NCI-H1417 treated with DMSO at 0.1 percent for 48 hours (cell line): ENCODE results near the gene RAD21L1.
"Not testable (repeated sequence)": the region's sequence is repeated elsewhere in the genome, so short reads cannot be mapped to it uniquely, and the experiment has no call there.

Source experiments
- DNase-seq: peaks from one replicate; lab custom pipeline; 2025; lab: John Stamatoyannopoulos, UW

The RAD21L1 gene

DNA sequence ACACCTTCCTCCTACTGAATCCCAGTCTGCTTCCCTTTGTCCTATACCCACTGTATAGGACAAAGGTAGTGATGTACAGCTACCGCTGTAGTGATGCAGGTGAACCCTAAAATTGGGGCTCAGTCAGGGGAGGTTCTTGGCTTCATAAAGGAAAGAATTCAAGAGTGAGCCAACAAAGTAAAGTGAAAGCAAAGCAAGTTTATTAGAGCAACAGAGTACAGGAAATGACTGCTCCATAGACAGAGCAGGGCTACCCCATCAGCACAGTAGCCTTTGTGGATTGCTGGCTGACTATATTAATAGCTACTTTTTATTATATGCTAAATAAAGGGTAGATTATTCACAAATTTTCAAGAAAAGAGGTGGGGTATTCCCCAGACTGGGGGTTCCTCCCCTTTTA is 25.9 kb upstream of the RAD21L1 start:
- no peak for DNase-seq

DNA sequence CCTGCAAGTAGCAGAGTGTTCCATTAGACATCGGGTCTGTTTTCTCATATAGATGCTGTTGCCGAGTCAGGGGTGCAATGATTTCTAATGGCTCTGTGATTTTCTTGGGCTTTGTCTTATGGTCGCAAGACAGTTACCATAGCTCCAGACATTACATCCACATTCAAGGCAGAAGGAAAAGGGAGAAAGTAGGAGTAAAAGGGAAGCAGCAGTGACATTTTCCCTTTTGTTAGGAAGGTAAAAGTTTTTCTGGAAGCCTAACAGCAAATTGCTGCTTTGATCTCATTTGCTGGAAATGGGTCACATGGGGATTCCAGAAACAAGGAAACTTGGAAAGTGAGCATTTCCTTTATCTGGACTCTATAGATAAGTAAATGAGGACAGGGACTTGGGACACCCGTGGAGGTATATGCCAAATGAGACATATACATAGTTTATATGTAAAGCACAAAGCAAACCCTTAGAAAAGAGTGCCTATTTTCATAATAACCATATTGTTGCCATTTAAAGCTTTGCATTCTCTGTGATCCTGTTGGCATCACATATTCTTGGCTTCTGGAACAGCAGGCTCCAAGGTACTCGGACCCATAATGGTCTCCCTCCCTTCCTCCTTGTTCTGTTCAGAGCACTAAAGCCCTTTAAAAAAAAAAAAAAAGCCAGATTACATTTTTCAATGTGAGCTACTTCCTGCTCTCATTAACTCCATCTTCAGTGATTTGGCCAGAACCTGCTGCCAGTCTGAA is 22.9 kb upstream of the RAD21L1 start, which contains the start of gene C20orf202:
C20orf202 (plus strand) TSS at position 693 of the 743 bp plus-strand sequence. CDS start 132 bp downstream, outside the sequence.
- no peak for DNase-seq

DNA sequence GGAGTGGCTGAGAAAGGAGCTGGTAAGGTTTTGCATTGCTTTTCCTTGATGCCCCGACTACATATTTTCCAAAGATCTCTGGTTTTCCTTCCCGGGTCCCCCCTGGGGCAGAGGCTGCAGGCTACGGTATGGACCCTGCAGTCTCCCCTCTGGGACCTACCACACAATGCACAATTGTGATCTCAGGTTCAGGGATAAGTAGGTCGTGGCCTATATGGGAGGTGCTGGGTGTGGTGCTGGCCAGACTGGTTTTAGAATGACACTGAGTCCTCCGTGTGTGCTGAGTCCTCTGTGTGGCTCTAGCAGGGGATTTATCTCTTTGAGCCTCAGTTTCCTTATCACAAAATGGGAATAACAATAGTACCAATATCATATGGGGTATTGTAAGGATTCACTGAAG is 22.2 kb upstream of the RAD21L1 start:
- DNase-seq, result no peak

GRCh38 chr20:1204113-1204512 is 21.7 kb upstream of the RAD21L1 start:
- DNase-seq, result no peak

- no peak for DNase-seq
Measured at GRCh38 chr20:1204576-1204975, 21.3 kb upstream of the RAD21L1 start.

GRCh38 chr20:1205802-1206201 is 20.0 kb upstream of the RAD21L1 start:
- DNase-seq, result no peak

DNA sequence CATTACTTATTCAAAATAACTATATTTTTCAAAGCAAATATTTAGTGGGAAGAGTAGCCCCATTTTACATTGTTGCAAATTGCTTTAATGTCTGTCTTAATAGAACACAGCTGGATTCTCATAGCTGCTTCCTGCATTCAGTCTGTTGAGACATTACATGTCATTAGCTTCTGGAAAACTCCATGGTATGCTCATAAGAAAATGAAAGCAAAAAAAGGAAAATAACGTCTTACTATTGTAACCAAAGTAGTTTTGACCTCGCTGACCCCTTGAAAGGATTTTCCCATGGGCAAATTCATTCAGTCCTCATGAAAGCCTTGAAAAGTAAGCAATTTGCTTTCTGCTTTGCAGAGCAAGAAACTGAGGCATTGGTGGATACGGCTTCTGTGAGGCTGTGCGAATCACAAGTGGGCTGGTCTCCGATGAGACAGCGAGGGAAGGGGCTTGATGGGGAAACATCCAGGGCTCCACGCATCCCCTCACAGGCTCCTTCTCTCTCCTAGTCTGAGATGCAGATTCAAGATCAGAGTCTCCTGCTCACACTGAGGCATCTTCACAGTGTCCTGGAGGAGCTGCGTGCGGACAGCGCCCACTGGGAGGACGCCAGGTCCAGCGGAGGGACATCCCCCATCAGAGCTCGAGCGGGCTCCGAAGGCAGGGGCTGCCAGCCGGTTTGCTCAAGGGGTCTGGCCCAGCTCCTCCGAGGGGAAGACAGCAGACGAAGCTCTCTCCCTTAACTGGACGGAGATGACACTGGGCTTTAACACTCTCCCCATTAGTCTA is 19.3 kb upstream of the RAD21L1 start:
- DNase-seq, result no peak

DNA sequence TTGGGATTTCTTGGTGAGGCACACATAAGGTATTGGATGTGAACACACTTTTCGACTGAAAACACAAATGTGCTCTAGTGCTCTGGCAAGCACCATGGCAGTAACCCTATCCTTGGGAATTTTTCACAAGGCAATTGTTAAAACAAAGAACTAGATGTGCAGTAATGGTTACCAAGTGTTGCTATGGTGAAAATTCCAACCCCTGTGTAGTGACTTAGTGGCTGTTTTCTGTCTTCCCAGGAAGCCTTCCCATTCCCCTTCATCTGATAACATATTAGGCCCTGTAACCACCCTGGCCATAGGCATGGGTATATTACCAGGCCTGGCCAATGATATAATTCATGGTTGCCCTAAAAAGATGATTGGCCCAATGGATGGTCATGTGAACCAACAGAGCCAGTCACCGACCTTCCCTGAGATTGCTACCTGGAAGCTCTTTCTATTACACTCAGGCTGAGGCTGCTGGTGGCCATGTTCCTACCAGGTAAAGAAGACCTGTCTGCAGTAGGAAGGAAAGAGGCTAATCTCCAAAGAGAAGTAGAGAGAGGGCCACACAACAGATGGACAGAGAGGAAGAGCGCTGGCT is 18.5 kb upstream of the RAD21L1 start:
- DNase-seq, result no peak

GRCh38 chr20:1209447-1210387 is 16.1 kb upstream of the RAD21L1 start:
- no peak for DNase-seq

- DNase-seq, result no peak
Measured at GRCh38 chr20:1210501-1210900, 15.3 kb upstream of the RAD21L1 start.

DNA sequence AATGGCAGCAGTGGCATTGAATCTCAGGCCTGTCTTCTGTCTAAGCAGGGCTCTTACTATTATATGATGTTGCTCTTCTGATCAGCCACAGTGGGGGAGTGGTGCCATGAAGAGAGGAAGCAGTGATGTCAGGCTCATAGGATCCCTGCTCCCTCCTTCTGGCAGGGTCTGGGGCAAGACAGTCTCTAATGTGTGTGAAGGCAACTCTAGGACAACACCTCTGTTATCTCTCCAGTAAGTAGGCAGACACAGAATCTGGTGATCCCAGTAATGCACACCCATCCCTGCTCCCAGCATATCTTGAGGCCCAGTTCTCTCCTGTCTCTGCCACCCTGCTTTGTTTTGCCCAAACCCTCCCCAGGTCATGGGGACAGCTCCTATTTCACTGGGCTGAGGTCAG is 13.8 kb upstream of the RAD21L1 start:
- no peak for DNase-seq

GRCh38 chr20:1212607-1213396 is 13.0 kb upstream of the RAD21L1 start:
- DNase-seq, result peak; percentile 40

GRCh38 chr20:1214838-1215261 is 11.0 kb upstream of the RAD21L1 start:
- DNase-seq, result no peak

DNA sequence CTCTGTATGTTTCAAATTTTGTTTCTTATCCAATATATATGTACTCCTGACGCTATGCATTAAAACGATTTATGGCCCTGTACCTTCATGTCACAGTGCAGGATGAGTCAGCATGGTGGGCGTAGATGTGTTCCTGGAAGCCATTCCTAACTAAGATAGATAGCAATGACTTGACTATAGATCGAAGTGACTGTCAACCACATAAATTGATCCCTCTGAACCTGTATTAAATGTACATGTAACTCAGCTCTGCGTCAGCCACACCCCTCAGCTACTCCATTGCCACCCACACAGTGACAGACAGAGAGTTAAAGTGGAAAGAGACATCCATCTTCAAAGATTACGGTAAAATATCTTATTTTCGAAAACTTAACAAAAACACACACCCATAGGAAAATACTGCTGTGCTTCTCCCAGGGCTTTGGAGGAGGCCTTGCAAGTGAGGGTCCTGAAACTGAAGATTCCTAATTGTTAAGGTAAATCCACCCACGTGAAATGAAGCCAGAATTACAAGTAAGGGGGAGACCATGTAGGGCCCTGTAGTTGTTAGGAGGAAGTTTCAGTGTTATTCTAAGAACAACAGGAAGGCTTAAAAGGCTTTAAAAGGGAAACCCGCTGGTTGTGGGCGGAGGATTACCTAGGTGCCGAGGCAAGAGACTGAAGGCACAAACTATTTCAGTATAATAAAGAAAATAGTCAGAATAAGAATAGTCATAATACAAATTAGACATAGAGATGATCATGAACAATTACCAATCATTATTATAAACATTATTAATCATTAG is 10.3 kb upstream of the RAD21L1 start:
- no peak for DNase-seq

GRCh38 chr20:1216527-1217427 is 9.1 kb upstream of the RAD21L1 start:
- not testable (repeated sequence) for DNase-seq

DNA sequence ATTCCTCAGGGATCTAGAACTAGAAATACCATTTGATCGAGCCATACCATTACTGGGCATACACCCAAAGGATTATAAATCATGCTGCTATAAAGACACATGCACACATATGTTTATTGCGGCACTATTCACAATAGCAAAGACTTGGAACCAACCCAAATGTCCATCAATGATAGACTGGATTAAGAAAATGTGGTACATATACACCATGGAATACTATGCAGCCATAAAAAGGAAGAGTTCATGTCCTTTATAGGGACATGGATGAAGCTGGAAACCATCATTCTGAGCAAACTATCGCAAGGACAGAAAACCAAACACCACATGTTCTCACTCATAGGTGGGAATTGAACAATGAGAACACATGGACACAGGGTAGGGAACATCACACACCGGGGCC is 3.1 kb upstream of the RAD21L1 start:
- DNase-seq, result not testable (repeated sequence)

DNA sequence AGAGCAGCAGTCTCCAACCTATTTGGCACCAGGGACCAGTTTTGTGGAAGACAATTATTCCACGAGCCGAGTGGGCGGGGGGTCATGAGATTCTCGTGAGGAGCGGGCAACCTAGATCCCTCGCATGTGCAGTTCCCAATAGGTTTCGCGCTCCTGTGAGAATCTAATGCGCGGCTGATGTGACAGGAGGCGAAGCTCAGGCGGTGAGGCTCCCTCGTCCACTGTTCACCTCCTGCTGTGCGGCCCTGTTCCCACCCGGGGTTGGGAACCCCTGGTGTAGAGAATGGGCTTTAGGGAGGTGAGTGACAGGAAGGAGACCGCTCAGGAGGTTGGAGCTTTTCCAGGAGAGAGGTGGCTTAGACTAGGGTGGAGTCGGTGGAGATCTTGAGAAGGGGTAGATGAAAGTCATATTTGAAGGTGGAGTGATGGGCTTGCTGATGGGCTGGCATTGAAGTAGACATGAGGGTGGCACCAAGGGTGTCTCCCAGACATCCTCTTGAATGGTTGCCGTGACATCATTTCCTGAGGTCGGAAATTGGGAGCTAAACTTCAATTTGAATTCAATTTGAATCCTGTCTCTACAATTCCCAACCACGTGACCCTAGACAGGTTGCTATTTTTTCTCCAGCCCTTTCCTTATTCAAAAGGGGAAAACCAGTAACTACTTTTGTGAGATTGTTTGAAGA is 1.5 kb upstream of the RAD21L1 start:
- no peak for DNase-seq

- no peak for DNase-seq
Measured at GRCh38 chr20:1225263-1225782, 521 bp upstream of the RAD21L1 start.
